Measurements from ENCODE around the gene ECT2L. TPM values are rescaled to one million over a fixed set of nuclear protein-coding genes. Genes with fewer than 3 reads are reported as not detected.
A peak's percentile ranks its signal among the peaks of the same experiment; 100 is the strongest.

Gene ECT2L
- total RNA-seq (2022) (not detected in 2 replicates), Bru-seq, nascent RNA (percentile 13 among the genes with signal in this experiment), BruChase-seq, experiment 1, labeled RNA remaining after a 2-hour chase (percentile 14 among the genes with signal in this experiment), BruChase-seq, experiment 2, labeled RNA remaining after a 6-hour chase (percentile 14 among the genes with signal in this experiment)
- long read RNA-seq: 0 reads

- Mint-ChIP-seq H3K9me3 (ENCODE audit: unreplicated experiment) (no peaks in the 10 kb centered on the region), H3K4me1 (ENCODE audit: low read depth, unreplicated experiment) (no peaks in the 10 kb centered on the region), H3K36me3 (ENCODE audit: insufficient read depth, unreplicated experiment) (no peaks in the 10 kb centered on the region), H3K4me3 (ENCODE audit: unreplicated experiment) (peak within 1 kb of the TSS; percentile 40), H3K27me3 (ENCODE audit: insufficient read depth, unreplicated experiment) (no peaks in the 10 kb centered on the region), H3K27ac (ENCODE audit: unreplicated experiment) (no peak within 1 kb of the TSS)
- BruUV-seq (replicated peaks): no TSS peak
- ChIA-PET CTCF (no interaction called here), POLR2A (no interaction called here)
- intact Hi-C loops (cut with micrococcal nuclease; ENCODE audit: unreplicated experiment): no loop called here
- H3K4me3 ChIP-seq (ENCODE audit: low read depth, low read length): peak within 1 kb of the TSS; percentile 16
- no peaks in the 10 kb centered on the region for H3K27me3 ChIP-seq (replicated peaks; ENCODE audit: control insufficient read depth, insufficient read depth, low read length)
- no peaks in the 10 kb centered on the region for H3K9me3 ChIP-seq
- H3K36me3 ChIP-seq (ENCODE audit: control insufficient read depth, insufficient read depth, low read length): no peaks in the 10 kb centered on the region
- TF ChIP-seq CTCF (IDR thresholded peaks at IDR 0.05; ENCODE audit: insufficient read depth in 1 of 2, low read depth in 1 of 2, low read length in 1 of 2, severe bottlenecking in 1 of 2, unreplicated experiment in 1 of 2): no peak
- H3K4me1 ChIP-seq: no peaks in the 10 kb centered on the region
- peak; percentile 57 to 61 for DNase-seq
Observed at GRCh38 chr6:138795809-138796603, at the start of gene ECT2L. Gene ECT2L, plus strand, starts transcription at chr6:138796087. Its CDS starts 17,188 bp downstream, at chr6:138813275.

GRCh38 chr6:138752017-138752416 lies 43.9 kb upstream of the ECT2L start:
- Histone ChIP-seq H3K27me3 (replicated peaks; ENCODE audit: control insufficient read depth, insufficient read depth, low read length) (no peaks in the 10 kb centered on the region), H3K9me3 (no peaks in the 10 kb centered on the region), H3K4me3 (ENCODE audit: low read depth, low read length) (no peak overlapping the region), H3K4me1 (no peaks in the 10 kb centered on the region; the same call in 1 of the 2 replicates), H3K36me3 (ENCODE audit: control insufficient read depth, insufficient read depth, low read length) (no peaks in the 10 kb centered on the region)
- no peak overlapping the region for H3K27ac Mint-ChIP-seq (ENCODE audit: unreplicated experiment)
- CTCF ChIA-PET: interaction anchor here (0.6 to 1.0 kb wide), 2 partner anchors 10 to 14 kb away, joined by 3 read pairs; no protein-coding TSS in a partner anchor
- no peaks in the 10 kb centered on the region for H3K4me1 Mint-ChIP-seq (ENCODE audit: low read depth, unreplicated experiment)
- H3K9me3 Mint-ChIP-seq (ENCODE audit: unreplicated experiment): no peaks in the 10 kb centered on the region
- no peaks in the 10 kb centered on the region for H3K27me3 Mint-ChIP-seq (ENCODE audit: insufficient read depth, unreplicated experiment)
- no peaks in the 10 kb centered on the region for H3K36me3 Mint-ChIP-seq (ENCODE audit: insufficient read depth, unreplicated experiment)
- no peak overlapping the region for H3K4me3 Mint-ChIP-seq (ENCODE audit: unreplicated experiment)
- intact Hi-C loops (cut with micrococcal nuclease; ENCODE audit: unreplicated experiment): no loop called here
- POLR2A ChIA-PET: no interaction called here
- peak; percentile 44 to 54 for TF ChIP-seq CTCF (IDR thresholded peaks at IDR 0.05; ENCODE audit: insufficient read depth in 1 of 2, low read depth in 1 of 2, low read length in 1 of 2, severe bottlenecking in 1 of 2, unreplicated experiment in 1 of 2)
- peak in 1 of 2 experiments; percentile 22 for DNase-seq
- no TSS peak for BruUV-seq (replicated peaks)

- CTCF ChIA-PET: no interaction called here
Observed at GRCh38 chr6:138757136-138757535, 38.8 kb upstream of the ECT2L start.

More at GRCh38 chr6:138757136-138757535, 38.8 kb upstream of the ECT2L start:
- no peaks in the 10 kb centered on the region for H3K9me3 Mint-ChIP-seq (ENCODE audit: unreplicated experiment)
- no peak overlapping the region for H3K4me3 ChIP-seq (ENCODE audit: low read depth, low read length)
- POLR2A ChIA-PET: no interaction called here
- peak in 1 of 2 experiments; percentile 14 for DNase-seq
- H3K36me3 Mint-ChIP-seq (ENCODE audit: insufficient read depth, unreplicated experiment): no peaks in the 10 kb centered on the region
- TF ChIP-seq CTCF (IDR thresholded peaks at IDR 0.05; ENCODE audit: insufficient read depth in 1 of 2, low read depth in 1 of 2, low read length in 1 of 2, severe bottlenecking in 1 of 2, unreplicated experiment in 1 of 2): no peak
- H3K36me3 ChIP-seq (ENCODE audit: control insufficient read depth, insufficient read depth, low read length): no peaks in the 10 kb centered on the region
- no peaks in the 10 kb centered on the region for H3K27me3 Mint-ChIP-seq (ENCODE audit: insufficient read depth, unreplicated experiment)
- intact Hi-C loops (cut with micrococcal nuclease; ENCODE audit: unreplicated experiment): no loop called here
- peak overlapping the region; percentile 63 for H3K27ac Mint-ChIP-seq (ENCODE audit: unreplicated experiment)
- H3K4me3 Mint-ChIP-seq (ENCODE audit: unreplicated experiment): no peak overlapping the region
- H3K9me3 ChIP-seq: no peaks in the 10 kb centered on the region
- no TSS peak for BruUV-seq (replicated peaks)
- H3K4me1 Mint-ChIP-seq (ENCODE audit: low read depth, unreplicated experiment): no peaks in the 10 kb centered on the region
- no peaks in the 10 kb centered on the region for H3K27me3 ChIP-seq (replicated peaks; ENCODE audit: control insufficient read depth, insufficient read depth, low read length)
- H3K4me1 ChIP-seq: no peaks in the 10 kb centered on the region; the same call in 1 of the 2 replicates

Data from Caco-2 (cell line).